ENCODE data around the gene DHRS3.

DNA sequence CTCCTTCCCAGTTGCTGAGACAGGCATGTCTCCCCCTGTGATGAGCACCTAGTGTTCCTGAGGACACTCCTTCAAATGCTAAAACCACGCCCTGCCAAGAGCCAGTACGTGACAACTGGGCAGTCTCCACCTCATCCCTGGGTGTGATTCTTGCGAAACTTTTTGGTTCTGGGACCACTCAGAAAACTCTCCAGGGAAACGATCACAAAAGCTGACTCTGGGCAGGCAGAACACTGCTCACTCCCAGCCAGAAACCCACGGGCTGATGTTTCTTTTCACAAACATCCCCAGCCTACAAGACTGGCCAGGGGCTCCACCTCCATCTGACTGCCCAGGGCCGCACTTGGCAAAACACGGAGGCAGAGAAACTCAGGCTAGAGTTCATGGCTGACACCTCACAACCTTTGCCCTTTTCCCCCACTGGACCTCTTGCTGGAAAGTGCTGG lies 24.4 kb downstream of the DHRS3 start:
- TF ChIP-seq, protein P1, sequence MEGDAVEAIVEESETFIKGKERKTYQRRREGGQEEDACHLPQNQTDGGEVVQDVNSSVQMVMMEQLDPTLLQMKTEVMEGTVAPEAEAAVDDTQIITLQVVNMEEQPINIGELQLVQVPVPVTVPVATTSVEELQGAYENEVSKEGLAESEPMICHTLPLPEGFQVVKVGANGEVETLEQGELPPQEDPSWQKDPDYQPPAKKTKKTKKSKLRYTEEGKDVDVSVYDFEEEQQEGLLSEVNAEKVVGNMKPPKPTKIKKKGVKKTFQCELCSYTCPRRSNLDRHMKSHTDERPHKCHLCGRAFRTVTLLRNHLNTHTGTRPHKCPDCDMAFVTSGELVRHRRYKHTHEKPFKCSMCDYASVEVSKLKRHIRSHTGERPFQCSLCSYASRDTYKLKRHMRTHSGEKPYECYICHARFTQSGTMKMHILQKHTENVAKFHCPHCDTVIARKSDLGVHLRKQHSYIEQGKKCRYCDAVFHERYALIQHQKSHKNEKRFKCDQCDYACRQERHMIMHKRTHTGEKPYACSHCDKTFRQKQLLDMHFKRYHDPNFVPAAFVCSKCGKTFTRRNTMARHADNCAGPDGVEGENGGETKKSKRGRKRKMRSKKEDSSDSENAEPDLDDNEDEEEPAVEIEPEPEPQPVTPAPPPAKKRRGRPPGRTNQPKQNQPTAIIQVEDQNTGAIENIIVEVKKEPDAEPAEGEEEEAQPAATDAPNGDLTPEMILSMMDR (IDR thresholded peaks at IDR 0.05): no peak
- no peak for TF ChIP-seq POLR2A (IDR thresholded peaks at IDR 0.05)

Data from vagina (tissue), 2 donors.